GM18870 (cell line): Measurements from ENCODE around the gene ROM1.
"Not testable (repeated sequence)": the region's sequence is repeated elsewhere in the genome, so short reads cannot be mapped to it uniquely, and the experiment has no call there.

Experiments used
- ATAC-seq: cut with Tn5 transposase; IDR thresholded peaks from one replicate; pipeline ENCODE4 v1.9.1; 2021; ENCODE audit warnings: moderate library complexity; ENCODE audit not compliant: unreplicated experiment

ROM1 gene

DNA sequence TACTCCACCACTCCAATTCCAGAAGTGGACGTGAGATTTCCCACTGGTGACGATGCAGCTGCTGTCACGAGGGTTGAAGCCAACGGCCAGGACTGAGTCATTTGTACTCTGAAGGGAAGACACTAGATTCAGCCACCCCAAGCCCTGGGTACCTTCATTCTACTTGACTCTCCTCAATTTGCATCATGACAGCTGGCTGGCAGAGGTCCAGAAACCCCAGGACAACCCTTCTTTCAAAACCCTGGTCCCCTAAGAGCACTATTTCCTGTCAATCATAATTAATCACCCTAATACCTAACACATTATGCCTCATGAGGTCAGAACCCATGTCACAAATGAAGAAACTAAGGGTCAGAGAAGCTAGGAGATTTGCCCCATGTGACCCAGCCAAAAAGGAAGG, 5.3 kb upstream of the ROM1 start:
- no peak for ATAC-seq

DNA sequence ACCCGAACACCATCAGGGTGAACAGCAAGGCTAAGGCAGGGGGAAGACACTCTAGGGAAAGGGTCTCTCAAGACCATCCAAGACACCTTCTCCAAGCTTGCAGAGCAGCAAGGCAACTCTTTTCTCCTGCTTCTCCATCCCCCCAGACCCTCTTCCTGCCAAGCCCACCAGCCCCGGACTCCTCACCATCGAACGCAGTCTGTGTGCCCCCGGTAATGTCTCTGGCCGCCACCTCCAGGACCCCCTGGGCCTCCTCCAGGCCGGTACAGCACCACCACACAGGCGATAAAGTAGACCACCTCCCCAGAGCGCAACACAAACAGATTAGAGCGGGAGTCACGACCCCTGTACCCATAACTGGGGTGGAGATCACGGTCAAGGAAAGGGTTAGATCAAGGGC, 4.3 kb upstream of the ROM1 start:
- ATAC-seq, result no peak

DNA sequence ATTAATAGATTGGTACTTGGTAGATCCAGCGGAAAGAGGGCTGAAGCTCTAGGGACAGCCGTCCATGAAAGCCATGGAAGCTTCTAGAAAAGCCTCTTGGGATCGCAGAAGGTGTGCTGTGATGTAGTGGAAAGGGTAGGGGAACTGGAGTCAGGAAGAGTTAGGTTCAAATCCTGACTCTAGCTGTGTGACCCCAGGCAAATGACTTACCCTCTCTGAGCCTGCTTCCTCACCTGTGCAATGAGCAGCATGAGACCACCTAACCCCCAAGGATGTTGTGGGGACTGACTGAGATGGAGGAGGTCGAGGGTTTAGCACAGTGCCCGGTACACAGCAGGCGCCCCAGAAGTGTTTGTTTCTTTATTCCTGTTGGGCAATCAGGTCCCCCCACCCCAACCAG, 2.7 kb upstream of the ROM1 start:
- no peak for ATAC-seq

DNA sequence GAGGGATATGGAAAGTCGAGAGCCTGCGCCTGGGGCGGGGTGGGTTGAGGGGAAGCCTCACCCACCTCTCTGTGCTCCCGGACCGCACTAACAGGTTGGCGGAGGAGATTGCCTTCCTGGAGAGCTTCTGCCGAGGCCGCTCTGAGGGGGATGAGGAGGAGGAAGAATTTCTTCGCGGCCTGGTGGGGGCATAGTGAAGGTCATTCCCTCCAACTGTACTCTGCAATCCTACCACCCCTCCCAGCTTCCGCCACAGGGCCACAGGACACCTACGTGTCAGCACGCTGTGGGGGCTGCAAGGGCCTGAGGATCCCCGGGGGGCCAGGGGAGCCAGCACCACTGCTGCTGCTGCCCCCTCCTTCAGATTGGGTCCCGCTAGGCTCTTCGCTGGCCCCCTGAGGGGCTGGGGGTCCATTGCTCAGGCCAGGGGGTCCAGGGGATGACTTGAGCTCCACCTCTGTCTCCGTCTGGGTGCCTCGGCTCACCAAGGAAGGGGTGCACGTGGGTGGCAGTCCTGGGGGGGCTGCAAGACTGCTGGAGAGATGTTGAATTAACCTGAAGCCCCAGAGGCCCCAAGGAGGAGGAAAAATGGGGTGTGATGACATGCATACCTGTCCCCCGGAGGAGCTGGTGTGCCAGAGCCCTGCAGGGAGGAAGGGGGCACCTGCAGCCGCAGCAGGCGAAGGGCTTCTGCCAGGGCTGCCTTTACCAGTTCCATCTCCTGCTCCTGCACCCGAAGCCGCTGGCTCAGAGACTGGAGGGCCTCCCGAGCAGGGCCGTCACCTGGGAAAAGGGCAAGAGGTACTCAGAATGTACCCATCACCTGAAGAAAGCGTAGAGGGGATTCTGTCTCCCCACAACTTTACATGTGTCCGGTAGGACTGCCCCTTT, 2.0 kb upstream of the ROM1 start:
- no peak for ATAC-seq

DNA sequence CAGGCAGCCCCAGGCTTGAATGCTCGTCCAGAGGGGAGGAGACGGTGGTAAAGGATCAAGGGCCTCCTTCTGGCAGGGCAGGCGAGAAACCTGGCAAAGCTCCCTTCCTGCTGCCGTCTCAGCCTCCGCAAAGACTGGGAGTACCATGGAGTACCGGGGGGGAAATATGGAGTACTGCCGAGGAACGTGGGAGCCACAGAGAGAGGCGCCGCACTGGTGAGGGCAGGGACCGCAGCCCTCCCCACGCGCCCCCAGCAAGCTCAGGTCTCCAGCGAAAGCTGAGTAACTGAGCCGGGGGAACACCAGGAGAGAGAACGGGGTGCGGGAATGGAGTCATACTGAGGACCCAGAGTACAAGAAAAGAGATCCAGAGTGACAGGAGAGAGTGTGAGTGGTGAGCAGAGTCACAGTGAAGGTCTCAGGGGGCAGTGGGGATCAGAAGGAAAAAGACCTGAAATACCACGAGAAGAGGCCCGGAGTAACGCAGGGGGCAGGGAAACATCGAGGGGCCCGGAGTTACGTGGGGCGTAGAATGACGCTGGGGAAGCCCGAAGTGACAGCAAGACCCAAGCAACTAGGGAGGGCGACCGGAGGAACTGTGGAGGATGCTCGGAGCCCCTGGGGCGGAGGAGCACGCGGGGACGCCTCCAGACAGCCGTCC, 1.2 kb upstream of the ROM1 start:
- ATAC-seq, result peak; percentile 11

DNA sequence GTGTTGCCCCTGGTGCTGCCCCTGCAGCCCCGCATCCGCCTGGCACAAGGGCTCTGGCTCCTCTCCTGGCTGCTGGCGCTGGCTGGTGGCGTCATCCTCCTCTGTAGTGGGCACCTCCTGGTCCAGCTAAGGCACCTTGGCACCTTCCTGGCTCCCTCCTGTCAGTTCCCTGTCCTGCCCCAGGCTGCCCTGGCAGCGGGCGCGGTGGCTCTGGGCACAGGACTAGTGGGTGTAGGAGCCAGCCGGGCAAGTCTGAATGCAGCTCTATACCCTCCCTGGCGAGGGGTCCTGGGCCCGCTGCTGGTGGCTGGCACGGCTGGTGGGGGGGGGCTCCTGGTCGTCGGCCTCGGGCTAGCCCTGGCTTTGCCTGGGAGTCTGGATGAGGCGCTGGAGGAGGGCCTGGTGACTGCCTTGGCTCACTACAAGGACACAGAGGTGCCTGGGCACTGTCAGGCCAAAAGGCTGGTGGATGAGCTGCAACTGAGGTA, 278 bp downstream of the ROM1 start:
- ATAC-seq, result no peak

DNA sequence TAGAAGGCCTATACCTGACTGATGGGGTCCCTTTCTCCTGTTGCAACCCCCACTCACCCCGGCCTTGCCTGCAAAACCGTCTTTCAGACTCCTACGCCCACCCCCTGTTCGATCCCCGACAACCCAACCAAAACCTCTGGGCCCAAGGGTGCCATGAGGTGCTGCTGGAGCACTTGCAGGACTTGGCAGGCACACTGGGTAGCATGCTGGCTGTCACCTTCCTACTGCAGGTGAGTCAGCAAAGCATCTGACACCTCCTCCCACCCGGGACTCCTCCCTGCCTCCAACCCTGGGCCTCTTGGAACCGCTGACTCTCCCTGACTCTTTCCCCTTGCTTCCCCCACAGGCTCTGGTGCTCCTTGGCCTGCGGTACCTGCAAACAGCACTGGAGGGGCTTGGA, 1.2 kb downstream of the ROM1 start:
- ATAC-seq, result no peak

DNA sequence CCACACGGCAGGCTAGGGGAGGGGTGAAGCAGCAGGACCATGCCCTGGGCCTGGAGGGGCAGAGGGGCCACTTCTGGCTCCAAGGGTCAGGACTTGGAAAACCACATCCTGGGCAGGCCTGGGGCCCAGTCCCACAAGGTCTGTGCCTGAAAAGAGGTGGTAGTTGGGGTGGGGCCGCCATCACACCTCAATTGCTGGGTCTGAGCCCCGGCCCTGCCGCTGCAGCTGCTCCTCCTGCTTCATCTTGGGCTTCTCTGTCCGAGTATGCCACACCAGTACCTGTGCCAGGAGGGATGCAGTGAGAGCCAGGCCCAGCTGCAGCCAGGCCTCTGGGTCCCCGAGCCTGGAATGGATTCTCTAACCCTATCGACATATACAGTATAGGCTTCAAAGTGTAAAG, 2.5 kb downstream of the ROM1 start:
- ATAC-seq, result no peak

DNA sequence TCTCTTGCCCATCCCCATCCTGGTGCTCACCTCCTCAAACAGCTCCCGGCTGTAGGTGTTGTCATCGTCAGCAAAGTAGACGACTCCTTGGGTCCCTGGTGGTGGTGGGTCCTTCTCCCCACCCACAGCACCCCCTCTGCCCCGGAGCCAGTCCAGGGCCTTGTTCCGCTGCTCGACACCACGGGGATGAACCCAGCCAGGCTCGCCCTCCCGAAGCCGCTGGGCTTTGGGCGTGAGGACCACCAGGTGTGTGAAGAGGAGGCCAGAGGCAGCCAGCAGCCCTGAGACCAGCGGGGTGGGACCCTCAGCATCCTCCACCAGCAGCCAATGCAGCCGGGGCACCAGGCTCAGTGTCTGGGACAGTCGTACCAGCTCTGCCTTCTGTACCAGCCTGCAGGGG, 3.9 kb downstream of the ROM1 start:
- ATAC-seq, result not testable (repeated sequence)

DNA sequence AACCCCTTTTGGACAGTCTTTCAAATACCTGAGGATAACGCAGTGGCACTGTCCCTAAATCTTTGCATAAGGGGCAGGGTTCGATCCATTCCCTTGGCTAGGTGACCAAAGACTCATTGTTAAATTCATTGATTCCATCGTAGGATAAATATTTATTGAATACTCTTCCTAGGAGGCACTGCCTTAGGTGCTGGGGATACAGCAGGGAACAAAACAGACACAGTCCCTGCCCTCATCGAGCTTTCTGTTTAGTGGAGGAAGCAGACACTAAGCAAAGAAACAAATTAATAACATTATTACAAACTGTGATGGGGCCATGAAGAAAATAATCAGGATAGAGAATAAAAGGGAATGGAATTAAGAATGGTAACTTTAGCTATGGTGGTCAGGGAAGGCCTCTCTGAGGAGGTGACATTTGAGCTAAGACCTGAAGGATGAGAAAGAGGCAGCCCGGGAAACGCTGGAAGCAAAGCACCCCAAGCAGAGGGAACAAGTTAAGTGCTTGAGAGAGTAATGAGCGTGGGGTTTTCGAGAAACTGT, 8.0 kb downstream of the ROM1 start:
- no peak for ATAC-seq

DNA sequence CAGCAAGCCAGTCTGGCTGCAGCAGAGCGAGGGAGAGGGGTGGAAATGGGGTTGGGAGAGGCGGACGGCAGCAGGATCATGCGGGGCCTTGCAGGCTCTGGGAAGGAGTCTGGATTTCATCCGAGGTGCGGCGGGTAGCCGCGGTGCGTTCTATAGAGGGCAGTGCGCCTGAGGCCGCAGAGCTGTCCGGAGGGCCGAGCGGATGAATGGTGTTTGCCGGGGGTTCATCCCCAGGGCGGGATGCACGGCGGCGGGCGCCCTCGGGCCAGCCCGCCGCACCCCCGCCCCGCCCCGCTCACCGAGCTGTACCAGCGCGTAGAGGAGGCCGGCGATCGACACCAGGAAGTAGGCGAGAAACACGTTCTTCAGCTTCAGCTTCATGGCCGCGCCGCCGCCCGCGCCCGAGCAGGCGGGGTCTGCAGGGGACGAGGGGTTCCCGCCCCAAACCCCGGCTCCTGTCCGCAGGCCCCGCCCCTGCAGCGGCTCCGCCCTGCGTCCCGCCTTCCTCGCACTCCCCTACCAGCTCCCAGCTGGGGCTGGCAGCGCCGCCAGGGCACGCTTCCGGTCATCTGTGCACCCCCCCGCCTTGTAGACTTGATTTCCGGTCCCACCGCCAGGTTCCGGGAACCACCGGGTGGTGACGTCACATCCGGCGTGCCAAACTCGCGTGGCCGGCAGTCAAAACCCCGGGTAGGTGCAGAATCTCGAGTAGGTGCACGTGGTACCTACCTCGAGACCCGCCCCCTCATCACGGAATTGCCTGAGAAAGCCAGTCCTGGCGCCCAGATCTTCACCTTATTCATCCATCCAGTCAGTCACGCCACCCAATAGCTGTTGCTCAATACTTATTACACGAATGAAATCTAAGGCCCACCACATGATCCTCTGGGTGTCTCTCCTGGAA, 8.8 kb downstream of the ROM1 start, which contains the start of gene B3GAT3:
Gene B3GAT3, minus strand, starts transcription at position 420 of the 904 bp plus-strand sequence. Its CDS starts 39 bp downstream, at position 381.
- ATAC-seq, result peak; percentile 95

DNA sequence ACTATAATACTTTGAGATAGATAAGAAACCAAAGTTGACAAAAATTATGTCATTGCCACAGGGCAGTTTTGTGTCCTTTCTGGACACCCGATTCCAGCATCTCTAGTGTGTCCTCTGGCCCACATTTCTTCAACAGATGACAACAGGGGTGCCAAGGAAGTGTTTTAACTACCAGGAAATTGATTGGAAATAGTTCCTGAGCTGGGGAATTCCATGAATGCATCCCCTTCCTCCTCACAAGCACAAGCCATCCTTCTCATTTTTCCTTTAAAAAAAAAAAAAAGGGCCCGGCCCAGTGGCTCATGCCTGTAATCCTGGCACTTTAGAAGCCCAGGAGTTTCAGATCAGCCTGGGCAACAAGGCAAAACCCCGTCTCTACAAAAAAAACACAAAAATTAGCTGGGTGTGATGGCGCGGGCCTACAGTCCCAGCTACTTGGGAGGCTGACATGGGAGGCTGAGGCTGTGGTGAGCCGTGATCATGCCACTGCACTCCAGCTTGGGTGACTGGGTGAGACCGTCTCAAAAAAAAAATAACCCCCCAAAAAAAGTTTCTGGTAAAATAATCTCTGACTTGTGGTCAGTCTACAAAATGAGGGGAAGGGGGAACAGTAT, 9.5 kb downstream of the ROM1 start:
- no peak for ATAC-seq

DNA sequence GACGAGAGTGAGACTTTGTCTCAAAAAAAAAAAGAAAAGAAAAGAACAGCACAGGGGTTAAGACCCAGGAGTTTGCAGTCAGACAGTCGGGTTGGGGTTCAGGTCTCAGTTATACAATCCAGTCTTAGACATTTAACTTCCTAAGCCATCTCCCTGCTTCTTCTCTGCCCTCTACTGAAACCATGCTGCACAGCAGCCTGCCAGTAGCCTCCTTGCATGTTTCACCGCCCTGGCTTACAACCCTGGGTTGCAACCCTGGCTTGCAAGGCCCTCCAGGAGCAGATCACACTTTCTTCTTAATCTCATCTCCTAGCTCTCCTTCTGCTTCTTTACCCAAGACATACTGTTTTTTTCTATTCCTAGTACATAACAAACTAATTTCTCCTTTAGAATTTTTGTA, 14.7 kb downstream of the ROM1 start:
- no peak for ATAC-seq

DNA sequence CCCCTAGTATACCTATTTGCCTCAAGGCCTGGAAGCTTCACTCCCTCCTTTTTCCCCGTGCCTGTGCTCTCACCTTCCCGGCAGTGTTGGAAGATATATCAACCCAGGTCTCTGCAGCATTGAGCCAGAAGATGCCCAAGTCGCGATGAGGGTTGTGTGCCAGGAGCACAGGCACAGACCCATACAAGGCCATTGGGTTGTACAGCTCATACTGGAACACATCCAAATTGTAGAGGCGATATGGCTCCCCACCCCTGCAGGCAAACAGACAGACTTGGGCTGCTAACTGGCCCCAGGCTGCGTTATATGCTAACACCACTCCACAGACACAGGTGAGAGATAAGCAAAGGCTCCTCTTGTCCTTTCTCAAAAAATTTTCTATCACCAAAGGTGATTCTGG, 19.4 kb downstream of the ROM1 start:
- no peak for ATAC-seq

DNA sequence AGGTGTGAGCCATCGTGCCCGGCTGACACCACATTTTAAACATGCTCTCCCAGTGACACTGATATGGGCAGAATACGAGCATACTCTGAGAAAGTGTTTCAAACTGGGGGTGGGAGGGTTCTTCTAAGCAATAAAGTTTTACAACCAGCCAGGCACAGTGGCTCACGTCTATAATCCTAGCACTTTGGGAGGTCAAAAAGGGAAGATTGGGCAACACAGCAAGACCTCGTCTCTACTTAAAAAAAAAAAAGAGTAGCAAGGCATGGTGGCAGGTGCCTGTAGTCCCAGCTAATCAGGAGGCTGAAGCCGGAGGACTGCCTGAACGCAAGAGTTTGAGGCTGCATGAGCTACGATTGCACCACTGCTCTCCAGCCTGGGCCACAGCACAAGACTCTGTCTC, 31.2 kb downstream of the ROM1 start:
- no peak for ATAC-seq

DNA sequence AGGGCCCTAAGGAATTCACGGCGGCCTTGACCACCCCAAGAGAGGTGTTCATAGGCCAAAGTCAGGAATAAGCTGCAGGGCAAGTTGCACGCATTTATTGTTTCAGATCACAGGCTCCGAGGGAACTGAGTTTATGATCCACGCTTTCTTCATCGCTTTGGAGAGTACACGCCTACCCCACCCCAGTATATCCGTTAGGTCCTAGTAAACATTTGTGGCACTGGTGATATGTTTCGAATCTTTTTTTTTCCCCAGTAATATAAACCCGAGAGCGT, 32.6 kb downstream of the ROM1 start:
- ATAC-seq, result no peak

DNA sequence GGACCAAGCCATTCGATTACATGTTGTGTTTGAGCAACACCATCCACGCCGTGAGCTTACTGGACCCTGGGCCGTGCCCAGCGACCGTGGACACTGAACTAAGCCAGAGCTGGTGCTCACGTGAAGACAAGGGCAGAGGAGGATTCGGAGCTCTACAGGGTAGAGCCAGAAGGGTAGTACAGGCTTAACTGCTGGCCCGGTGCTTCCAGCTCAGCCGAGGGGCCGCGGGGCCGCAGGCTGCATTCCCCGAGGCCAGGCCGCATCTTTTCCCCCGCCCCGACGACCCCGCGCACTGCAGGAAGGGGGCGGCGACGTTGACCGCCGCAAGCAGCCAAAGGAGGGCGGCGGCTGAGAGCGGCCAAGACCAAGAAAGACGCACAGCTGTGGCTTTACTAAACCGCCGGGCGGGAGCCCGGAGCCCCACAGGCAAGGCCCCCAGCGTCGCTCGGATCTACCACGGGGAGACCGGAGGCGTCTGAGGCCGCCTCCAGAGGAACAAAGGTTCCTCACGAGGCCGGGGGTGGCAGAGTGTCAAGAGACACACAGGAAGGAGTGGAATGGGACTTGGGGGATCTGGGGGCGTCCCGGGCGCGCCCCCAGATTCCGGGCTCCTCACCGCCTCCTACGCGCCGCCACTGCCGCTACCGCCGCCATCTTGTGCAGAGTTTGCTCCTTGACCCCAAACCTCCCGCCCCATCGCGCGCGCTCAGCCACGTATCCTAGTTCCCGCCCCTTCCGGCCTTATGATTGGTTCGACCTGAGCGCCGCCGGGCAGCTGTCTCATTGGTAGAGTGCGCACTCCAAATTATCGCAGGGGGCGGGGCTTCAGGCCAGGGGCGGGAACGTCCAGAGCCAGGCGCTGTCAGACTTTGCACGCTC, 33.1 kb downstream of the ROM1 start, which contains the start of gene GANAB:
Gene GANAB, minus strand, starts transcription at position 668 of the 879 bp plus-strand sequence. Its CDS starts 14 bp downstream, at position 654.
- ATAC-seq, result peak; percentile 77

DNA sequence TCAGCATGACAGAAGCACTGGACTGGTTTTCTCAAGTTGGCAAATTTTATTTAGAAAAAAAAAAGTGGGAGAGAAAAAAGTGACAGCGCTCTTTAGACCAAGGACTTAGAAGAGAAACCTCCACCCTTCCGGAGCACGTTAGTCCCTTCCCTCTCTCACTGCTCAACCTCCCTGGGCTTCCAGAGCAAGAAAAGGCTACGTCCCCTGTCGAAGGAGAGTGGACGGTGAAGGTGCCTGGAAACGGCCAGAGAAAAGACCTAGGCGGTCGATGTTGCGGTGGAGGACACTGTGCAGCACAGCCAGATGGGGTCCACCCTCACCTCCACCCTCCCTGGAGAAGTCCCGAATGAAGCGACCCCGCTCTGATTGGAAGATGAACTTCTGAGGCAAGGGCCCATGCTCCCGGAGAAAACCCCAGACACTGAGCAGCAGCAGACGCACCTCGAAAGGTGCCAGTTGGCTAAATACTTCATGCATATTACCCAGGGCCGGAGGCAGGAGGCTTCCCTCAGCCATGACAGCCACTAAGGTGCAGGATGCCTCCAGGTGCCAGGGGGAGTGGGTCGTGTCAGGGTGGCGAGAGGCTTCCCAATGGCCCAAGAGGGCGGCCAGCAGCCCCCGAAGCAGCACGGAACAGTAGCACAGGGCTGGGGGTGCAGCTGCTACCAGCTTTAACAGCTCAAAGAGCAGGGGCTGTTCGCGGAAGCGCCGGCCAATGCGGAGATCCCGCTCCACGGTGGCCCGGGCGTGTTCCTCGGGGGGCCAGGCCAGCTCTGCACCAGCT, 34.0 kb downstream of the ROM1 start:
- no peak for ATAC-seq

DNA sequence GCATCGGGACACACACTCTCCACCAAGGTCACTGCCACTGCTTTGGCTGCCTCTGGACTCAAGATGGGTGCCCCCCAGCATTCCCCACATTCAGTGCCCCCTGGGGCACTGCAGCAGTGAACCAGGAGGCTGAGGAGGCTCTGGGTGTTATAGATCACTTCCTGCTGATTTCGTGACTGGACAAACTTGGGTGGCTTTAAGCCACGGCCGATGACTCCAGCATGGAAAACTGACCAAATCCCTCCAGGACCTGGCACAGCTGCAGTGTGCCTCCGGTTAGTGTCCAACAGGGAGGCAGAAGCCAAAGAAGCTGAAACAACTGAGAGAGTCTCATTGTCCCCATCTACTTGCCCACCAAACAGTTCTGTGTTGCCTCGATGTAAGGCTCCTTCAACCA, 34.5 kb downstream of the ROM1 start:
- no peak for ATAC-seq
